GM19467 (cell line): ENCODE measurements around the gene ZER1.
"Not testable (repeated sequence)": the region's sequence is repeated elsewhere in the genome, so short reads cannot be mapped to it uniquely, and the experiment has no call there.

ENCODE experiments used
- ATAC-seq: cut with Tn5 transposase; IDR thresholded peaks from one replicate; pipeline ENCODE4 v1.9.1; 2021; ENCODE audit warnings: mild to moderate bottlenecking, moderate library complexity; ENCODE audit not compliant: unreplicated experiment

Gene ZER1

GRCh38 chr9:128771745-128772519 is at the start of gene ZER1:
TSS of gene ZER1 (minus strand) at chr9:128771927. CDS start at chr9:128755565, 16,362 bp downstream.
- peak; percentile 87 for ATAC-seq

DNA sequence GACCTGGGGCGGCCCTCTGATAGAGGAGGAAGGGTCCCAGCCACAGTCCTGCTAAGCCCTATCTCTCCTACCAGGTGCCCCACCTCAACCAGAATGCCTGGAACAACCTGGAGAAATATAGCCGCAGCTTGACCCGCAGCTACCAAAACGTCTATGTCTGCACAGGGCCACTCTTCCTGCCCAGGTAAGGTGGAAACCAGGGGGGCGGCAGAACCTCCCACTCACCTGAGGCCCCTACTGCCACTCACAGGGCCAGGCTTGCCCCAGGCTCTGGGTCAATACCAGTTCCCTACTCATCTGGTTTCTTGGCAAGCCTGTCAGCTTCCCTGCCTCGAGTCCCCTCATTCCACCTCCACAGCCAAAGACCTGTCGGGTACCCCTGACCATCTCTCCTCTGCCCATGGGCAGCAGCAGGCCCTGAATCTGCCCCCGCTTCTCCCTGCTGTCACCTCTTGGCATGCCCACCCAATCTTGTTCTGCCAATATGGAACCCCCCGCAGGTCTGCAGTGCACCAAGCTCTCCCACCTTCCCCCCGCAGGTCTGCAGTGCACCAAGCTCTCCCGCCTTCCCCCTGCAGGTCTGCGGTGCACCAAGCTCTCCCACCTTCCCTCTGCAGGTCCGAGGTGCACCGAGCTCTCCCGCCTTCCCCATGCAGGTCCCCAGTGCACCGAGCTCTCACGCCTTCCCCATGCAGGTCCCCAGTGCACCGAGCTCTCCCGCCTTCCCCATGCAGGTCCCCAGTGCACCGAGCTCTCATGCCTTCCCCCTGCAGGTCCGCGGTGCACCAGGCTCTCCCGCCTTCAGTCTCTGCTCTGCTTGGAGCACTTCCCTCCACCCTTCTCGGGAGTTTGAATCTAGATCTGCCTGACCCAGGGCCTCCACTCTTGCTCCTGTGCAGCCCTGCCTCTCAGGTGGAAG is 49.2 kb upstream of the ZER1 start:
- ATAC-seq, result no peak

GRCh38 chr9:128819716-128820664 is 48.3 kb upstream of the ZER1 start:
- ATAC-seq, result no peak

DNA sequence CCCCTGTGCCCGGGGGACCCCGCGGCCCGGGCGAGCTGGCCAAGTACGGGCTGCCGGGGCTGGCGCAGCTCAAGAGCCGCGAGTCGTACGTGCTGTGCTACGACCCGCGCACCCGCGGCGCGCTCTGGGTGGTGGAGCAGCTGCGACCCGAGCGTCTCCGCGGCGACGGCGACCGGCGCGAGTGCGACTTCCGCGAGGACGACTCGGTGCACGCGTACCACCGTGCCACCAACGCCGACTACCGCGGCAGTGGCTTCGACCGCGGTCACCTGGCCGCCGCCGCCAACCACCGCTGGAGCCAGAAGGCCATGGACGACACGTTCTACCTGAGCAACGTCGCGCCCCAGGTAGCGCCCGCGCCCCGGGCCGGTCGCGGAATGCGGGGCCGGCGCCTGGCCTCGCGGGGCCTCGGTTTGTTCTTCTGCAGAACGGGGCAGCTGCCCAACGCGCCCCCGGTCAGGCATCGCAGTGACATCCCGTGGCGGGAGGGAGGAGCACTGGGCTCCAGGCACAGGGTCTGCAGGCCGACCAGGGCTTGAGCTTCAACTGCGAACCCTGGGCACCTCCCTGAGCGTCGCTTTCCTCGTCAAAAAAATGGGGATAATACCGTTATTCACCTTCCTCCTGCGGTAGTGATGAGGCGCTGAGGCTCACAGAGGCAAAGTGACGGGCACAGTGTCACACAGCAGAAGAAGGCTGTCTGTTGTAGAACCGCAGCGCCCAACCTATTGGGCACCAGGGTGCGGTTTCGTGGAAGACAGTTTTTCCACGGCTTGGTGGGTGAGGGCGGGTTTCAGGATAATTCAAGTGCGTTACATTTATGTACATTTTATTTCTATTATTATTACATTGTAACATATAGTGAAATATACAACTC is 47.4 kb upstream of the ZER1 start:
- peak; percentile 18 for ATAC-seq

DNA sequence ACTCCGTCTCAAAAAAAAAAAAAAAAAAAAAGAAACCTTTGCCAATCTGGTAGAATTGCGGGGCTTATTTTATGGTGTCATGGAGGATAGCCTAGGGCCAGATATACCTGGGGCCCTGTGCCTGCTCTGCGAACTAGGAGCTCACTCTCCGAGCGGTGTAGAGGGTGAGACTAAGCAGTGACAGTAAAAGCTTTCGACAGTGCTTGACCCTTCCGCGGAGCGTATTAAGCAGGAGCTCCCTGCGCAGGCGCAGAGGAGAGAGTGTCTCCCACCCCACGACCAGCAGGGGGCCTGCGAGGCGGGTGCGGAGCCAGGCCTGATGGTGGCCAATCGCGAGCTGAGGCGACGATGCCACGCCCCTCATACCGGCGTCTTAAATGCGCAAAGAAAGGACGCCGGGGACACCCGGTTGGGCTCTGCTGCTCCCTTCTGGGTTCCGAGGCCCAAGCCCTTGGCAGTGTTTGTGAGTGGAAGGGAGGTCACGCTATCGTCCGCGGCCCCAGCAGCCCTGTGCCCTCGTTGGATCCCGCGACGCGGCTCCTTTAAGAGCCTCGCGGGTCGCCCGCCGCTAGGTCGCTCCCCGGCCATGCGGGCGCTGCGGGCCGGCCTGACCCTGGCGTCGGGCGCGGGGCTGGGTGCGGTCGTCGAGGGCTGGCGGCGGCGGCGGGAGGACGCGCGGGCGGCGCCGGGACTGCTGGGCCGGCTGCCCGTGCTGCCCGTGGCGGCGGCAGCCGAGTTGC is 46.5 kb upstream of the ZER1 start, which contains the start of gene ENDOG:
Gene ENDOG (plus strand): TSS at position 402 of the 740 bp plus-strand sequence. CDS start 185 bp downstream, at position 587.
- ATAC-seq, result peak; percentile 86

DNA sequence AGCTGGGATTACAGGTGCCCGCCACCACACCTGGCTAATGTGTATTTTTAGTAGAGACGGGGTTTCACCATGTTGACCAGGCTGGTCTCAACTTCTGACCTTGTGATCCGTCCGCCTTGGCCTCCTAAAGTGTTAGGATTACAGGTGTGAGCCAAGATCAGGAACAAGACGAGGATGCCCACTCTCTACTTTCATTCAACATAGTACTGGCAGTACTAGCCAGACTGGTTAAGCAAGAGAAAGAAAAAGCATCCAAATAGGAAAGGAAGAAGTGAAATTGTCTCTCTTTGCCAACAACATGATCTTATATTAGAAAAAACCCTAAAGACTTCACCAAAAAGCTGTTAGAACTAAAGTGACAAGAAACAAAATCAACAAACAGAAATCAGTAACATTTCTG is 39.1 kb upstream of the ZER1 start:
- ATAC-seq, result no peak

DNA sequence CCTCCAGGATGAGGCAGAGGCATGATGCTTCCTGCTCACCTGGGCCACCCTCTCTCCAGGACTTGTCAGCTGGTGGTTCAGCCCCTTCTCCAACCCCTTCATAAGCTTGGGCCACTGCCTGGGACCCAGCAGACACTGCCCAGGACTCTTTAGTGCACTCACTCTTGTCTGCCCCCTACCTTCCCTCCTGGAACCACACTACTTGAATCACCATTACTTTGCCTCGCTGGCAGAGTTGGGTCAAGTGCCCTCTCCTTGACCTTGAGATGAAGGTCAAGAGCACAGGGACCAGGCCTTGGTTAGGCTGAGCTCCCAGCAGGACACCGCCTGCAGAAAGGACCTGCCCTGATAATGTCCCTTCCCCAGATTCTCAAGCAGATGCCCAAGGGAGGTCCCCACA is 38.1 kb upstream of the ZER1 start:
- ATAC-seq, result no peak

- ATAC-seq, result no peak
These were observed 37.4 kb upstream of the ZER1 start for GRCh38 chr9:128809036-128809599.

DNA sequence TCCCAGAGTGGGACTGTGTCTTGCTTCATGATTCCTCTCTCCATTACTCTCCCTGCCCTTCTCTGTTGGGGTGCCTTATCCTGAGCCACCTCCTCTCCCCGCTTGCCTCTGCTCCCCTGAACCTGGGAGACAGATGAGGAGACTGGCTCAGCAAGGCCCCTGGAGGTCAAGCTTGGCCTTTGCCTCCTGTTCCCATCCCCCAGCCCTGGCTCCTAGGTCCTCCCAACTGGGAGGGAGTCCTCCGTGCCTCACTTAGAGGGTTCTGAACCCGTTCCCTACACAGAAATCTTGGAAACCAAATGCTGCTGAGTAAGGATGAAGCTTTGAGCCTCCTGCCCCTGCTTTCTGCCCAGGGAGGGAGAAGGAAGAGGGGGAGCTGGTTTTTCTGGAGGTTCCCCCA is 36.8 kb upstream of the ZER1 start:
- ATAC-seq, result no peak

- no peak for ATAC-seq
These were observed 36.1 kb upstream of the ZER1 start for GRCh38 chr9:128807827-128808226.

DNA sequence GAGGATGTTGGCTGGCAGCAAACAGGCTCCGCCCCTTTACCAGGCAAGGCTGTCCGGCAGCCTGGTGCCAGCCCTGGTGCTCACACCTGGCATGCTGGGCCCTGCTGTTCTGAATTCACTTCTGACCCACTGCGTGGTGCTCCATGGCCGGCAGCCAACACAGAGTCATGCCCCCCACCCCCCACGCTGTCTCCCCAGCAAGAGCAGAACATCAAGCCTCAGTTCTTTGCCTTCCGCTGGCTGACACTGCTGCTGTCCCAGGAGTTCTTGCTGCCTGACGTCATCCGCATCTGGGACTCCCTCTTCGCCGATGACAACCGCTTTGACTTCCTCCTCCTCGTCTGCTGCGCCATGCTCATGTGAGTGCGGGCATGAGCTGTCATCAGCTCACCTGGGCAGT is 33.9 kb upstream of the ZER1 start:
- no peak for ATAC-seq

DNA sequence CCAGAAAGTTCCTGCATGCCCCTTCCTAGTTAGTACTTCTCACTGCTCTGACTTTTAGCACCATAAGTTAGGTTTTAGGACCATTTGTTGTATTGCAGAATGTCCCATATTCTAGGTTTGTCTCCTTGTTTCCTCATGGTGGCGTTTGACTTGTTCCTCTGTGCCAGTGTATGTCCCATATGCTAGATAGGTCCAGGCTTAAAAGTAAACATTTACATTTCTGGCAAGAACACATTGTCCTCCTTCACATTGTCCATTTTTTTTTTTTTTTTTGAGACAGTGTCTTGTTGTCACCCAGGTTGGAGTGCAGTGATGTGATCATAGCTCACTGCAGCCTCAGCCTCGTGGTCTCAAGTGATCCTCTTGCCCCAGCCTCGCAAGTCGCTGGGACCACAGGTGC is 30.8 kb upstream of the ZER1 start:
- no peak for ATAC-seq

DNA sequence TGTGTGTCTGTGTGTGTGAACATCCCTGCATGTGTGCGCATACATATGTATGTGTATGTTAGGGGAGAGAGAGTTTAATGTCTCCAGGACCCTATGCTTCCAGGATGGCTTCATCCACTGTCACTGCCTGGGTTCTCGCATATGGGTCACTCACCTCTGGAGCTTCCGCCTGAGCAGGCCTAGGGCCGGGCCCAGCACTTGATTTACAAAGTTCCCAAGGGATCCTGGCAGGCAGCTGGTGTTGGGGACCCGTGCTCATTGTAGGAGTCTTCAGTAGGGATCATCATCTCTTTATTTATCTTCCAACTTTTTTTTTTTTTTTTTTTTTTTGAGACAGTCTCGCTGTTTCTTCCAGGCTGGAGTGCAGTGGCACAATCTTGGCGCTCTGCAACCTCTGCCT is 28.3 kb upstream of the ZER1 start:
- ATAC-seq, result no peak

- no peak for ATAC-seq
These were observed 27.2 kb upstream of the ZER1 start for GRCh38 chr9:128798896-128799295.

DNA sequence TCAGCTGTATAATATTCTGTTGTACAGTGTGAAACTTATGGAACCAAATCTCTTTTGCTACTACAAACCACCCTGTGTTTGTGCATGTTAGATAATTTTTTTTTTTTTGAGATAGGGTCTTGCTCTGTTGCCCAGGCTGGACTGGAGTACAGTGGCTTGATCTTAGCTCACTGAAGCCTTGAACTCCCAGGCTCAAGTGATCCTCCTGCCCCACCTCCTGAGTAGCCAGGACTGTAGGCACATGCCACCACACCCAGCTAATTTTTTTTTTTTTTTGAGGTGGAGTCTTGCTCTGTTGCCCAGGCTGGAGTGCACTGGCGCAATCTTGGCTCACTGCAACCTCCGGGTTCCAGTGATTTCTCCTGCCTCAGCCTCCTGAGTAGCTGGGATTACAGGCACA is 23.2 kb upstream of the ZER1 start:
- ATAC-seq, result not testable (repeated sequence)

DNA sequence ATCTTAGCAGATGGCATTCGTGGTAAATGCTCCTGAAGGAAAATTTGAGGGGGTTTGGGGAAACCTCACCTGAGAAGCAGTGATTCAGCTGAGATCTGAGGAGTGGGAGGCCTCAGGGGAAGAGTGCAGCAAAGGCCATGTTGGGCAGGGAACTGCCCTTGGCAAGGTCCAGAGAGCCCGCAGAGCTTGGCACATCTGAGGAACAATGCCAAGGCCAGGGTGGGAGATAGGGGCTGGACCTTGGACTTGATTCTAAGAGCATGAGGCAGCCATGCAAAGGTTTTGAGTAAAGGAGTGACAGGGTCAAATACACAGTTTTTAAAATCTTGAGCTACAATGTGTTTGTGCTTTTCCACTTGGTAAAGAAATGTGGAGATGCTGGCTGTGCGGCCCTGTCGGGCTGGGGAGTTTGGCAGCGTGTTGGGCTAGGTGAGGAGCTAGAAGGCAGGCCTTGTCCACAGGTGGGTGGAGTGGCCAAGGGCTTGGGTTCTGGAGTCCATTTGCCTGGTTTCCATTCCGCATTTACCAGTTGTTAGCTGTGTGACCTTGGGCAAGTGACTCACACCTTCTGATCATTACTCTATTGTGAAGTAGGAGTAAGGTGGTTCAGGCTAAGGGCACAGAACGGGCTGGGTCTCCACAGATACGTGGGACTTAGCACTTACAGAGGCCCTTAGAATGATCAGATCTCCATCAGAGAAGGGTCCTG is 21.4 kb upstream of the ZER1 start:
- ATAC-seq, result no peak

DNA sequence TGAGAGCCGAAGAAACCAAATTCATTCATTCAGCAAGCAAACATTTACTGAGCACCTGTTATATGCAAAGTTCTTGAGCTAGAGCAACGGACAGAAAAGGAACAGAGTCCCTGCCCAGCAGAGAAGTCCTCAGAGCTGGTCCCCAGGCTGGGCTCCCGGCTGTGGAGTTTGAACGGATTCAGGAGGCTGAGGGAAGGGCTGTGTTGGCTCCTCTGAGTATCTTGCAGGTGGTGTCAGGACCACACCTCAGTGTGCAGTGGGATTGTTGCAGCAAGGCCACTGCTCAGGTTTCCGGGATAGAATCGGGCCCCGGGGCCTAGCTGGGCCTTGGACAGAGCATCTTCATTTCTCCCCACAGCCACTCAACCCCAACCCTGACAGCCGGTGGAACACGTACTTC is 20.4 kb upstream of the ZER1 start:
- ATAC-seq, result no peak

- ATAC-seq, result no peak
These were observed 18.8 kb upstream of the ZER1 start for GRCh38 chr9:128790536-128790935.
